Nephron (organoid): ENCODE measurements around the gene ANKRD11.

Experiments
- H3K27ac Mint-ChIP-seq, 3 experiments: 2 replicates each; pipeline ENCODE4 v1.8.0; 2020; ENCODE audit warnings: mixed read lengths in 3 of 3, mild to moderate bottlenecking in 2 of 3, moderate library complexity in 1 of 3
- H3K27me3 Mint-ChIP-seq: 2 replicates; pipeline ENCODE4 v1.8.0; 2021; ENCODE audit warnings: low read depth, mild to moderate bottlenecking, moderate library complexity, mixed read lengths
- H3K36me3 Mint-ChIP-seq: 2 replicates; pipeline ENCODE4 v1.8.0; 2020; ENCODE audit warnings: low read depth, mixed read lengths
- H3K4me1 Mint-ChIP-seq: 2 replicates; pipeline ENCODE4 v1.8.0; 2020; ENCODE audit warnings: mixed read lengths
- H3K4me3 Mint-ChIP-seq, 3 experiments: 2 replicates each; pipeline ENCODE4 v1.8.0; 2020; ENCODE audit warnings: mild to moderate bottlenecking in 3 of 3, mixed read lengths in 3 of 3, moderate library complexity in 2 of 3
- H3K9me3 Mint-ChIP-seq: 2 replicates; pipeline ENCODE4 v1.8.0; 2020; ENCODE audit warnings: mixed read lengths
- CTCF ChIP-seq, 3 experiments: fragments of 200-600 bp; sonication (generic); IDR thresholded peaks; one replicate each; pipeline ENCODE4 v1.5.0; 2021; ENCODE audit warnings: antibody characterized with exemption in 3 of 3; ENCODE audit not compliant: unreplicated experiment in 3 of 3

The ANKRD11 gene

GRCh38 chr16:89275837-89276720 is 214.3 kb downstream of the ANKRD11 start:
- H3K27ac Mint-ChIP-seq, result no peak overlapping the region
- H3K9me3 Mint-ChIP-seq, result no peaks in the 10 kb centered on the region
- no peaks in the 10 kb centered on the region for H3K4me1 Mint-ChIP-seq
- H3K4me3 Mint-ChIP-seq, result no peak overlapping the region
- no peak for TF ChIP-seq CTCF (IDR thresholded peaks at IDR 0.05; ENCODE audit: unreplicated experiment in 3 of 3)
- H3K36me3 Mint-ChIP-seq, result peaks cover 49% of the 10 kb centered on the region
- no peaks in the 10 kb centered on the region for H3K27me3 Mint-ChIP-seq

DNA sequence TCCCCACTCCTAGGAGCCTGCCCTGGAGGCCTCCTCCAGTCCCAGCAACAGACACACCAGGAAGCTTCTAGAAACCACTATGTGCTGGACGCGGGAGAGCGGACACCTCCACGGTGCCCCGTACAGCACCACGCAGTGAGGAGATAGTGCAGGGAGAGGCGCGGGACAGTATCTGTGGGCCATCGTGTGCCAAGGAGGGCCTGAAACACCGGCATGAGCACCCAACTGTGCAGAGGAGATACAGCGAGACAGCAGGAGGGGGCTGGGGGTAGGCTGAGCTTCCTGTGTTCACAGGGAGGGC is 215.1 kb downstream of the ANKRD11 start:
- Mint-ChIP-seq H3K4me3 (no peak overlapping the region), H3K36me3 (peaks cover 50% of the 10 kb centered on the region), H3K27me3 (no peaks in the 10 kb centered on the region), H3K4me1 (no peaks in the 10 kb centered on the region), H3K27ac (no peak overlapping the region), H3K9me3 (no peaks in the 10 kb centered on the region)
- no peak for TF ChIP-seq CTCF (IDR thresholded peaks at IDR 0.05; ENCODE audit: unreplicated experiment in 3 of 3)

- Mint-ChIP-seq H3K9me3 (no peaks in the 10 kb centered on the region), H3K4me3 (no peak overlapping the region), H3K36me3 (peaks cover 54% of the 10 kb centered on the region), H3K27me3 (no peaks in the 10 kb centered on the region), H3K4me1 (no peaks in the 10 kb centered on the region), H3K27ac (no peak overlapping the region)
- TF ChIP-seq CTCF (IDR thresholded peaks at IDR 0.05; ENCODE audit: unreplicated experiment in 3 of 3), result no peak
Observed at GRCh38 chr16:89274561-89275283, 215.6 kb downstream of the ANKRD11 start.

DNA sequence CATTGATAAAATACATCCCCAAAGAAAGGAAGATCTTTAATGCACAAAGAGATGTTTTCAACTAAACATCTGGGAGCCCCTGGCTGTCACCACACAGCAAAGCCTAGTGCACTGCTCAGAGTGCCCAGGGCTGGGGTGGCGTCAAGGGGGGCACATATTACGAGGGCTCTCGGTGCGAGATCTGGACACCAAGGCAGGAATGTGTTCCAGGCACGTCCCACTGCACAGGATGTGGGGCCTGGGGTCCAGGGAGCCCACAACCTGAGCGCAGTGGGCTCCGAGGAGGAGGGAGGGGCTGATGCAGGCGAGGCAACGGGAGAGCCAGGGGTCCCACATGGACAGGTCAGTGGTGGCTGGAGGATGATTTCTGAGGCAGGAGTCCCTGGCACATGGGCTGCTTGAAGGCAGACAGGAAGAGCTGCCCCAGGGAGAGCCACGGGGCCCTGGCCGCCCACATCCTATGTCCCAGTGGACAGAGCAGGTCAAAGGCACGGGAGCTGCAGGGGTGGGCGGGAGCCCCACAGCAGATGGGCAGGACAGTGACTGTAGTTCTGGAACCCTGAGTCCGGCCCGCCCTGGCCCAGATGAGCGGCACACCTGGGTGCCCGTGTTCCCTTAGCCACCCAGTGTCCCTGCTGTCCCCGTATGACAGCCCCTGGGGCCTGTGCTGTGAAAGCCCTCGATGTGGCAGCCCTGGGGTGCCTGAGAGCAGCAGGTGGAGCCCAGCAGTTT is 216.5 kb downstream of the ANKRD11 start:
- H3K27ac Mint-ChIP-seq, result no peak overlapping the region
- peaks cover 58% of the 10 kb centered on the region for H3K36me3 Mint-ChIP-seq
- no peaks in the 10 kb centered on the region for H3K27me3 Mint-ChIP-seq
- no peaks in the 10 kb centered on the region for H3K9me3 Mint-ChIP-seq
- H3K4me3 Mint-ChIP-seq, result no peak overlapping the region
- TF ChIP-seq CTCF (IDR thresholded peaks at IDR 0.05; ENCODE audit: unreplicated experiment in 3 of 3), result no peak
- H3K4me1 Mint-ChIP-seq, result no peaks in the 10 kb centered on the region

GRCh38 chr16:89272631-89273030 is 217.7 kb downstream of the ANKRD11 start:
- TF ChIP-seq CTCF (IDR thresholded peaks at IDR 0.05; ENCODE audit: unreplicated experiment in 3 of 3), result no peak
- Mint-ChIP-seq H3K27ac (no peak overlapping the region), H3K9me3 (no peaks in the 10 kb centered on the region), H3K4me1 (no peaks in the 10 kb centered on the region), H3K4me3 (no peak overlapping the region), H3K36me3 (peaks cover 61% of the 10 kb centered on the region), H3K27me3 (no peaks in the 10 kb centered on the region)
